AG10803 (cell line): ENCODE data around the gene SCAF8.
A peak's percentile ranks its signal among the peaks of the same experiment; 100 is the strongest.

ENCODE experiments used
- DNase-seq: peaks from one replicate; pipeline ENCODE4 v3.0.0; 2010; ENCODE audit warnings: low read depth
- H3K4me3 ChIP-seq: 2 replicates; pipeline ENCODE4 v1.5.1; 2011; ENCODE audit warnings: mild to moderate bottlenecking, low read length, control low read depth
- TF ChIP-seq, protein P1 (sequence below): conservative IDR thresholded peaks from 2 replicates; pipeline ENCODE4 v1.5.1; 2011; ENCODE audit warnings: mild to moderate bottlenecking, low read length, control low read depth, inconsistent platforms

SCAF8 gene

GRCh38 chr6:154783229-154783628 is 50.0 kb downstream of the SCAF8 start:
- no peak for DNase-seq
- TF ChIP-seq, protein P1, sequence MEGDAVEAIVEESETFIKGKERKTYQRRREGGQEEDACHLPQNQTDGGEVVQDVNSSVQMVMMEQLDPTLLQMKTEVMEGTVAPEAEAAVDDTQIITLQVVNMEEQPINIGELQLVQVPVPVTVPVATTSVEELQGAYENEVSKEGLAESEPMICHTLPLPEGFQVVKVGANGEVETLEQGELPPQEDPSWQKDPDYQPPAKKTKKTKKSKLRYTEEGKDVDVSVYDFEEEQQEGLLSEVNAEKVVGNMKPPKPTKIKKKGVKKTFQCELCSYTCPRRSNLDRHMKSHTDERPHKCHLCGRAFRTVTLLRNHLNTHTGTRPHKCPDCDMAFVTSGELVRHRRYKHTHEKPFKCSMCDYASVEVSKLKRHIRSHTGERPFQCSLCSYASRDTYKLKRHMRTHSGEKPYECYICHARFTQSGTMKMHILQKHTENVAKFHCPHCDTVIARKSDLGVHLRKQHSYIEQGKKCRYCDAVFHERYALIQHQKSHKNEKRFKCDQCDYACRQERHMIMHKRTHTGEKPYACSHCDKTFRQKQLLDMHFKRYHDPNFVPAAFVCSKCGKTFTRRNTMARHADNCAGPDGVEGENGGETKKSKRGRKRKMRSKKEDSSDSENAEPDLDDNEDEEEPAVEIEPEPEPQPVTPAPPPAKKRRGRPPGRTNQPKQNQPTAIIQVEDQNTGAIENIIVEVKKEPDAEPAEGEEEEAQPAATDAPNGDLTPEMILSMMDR: no peak
- H3K4me3 ChIP-seq: no peak overlapping the region

DNA sequence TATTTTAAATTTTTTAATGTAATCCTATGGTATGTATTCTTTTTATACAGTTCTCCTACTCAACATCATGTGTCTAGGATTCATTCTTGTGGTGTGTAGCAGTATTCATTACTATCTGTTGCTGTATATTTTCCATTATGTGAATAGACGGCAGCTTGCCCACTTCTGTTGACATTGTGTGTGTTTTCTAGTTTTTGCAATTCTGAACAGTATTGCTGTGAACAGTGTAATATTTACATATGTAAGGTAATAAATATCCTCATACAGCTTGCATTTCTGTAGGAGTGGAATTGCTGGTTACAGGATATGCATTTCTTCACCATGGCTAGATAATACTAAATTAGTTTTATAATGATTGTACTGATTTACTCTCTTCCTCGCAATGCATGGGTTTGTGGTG is 51.9 kb downstream of the SCAF8 start:
- no peak overlapping the region for H3K4me3 ChIP-seq
- TF ChIP-seq, protein P1: no peak
- no peak for DNase-seq

DNA sequence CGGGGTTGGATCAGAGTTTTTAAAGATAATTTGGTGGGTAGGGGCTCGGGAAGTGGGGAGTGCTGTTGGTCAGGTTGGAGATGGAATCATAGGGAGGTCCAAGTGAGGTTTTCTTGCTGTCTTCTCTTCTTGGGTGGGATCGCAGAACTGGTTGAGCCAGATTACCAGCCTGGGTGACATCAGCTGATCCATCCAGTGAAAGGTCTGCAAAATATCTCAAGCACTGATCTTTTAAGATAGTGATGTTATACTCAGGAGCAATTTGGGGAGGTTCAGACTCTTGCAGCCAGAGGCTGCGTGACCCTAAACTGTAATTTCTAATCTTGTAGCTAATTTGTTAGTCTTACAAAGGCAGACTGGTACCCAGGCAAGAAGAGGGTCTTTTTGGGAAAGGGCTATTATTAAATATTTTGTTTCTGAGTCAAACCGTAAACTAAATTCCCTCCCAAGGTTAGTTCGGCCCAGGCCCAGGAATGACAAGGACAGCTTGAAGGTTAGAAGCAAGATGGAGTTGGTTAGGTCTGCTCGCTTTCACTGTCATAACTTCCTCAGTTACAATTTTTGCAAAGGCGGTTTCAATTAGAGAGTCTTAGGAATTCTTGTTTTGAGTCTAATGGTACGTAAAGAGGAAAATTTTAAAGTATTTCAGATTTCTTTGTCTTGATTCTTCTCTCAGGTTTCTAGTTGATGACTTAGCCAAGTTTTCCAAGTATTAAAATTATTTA is 53.1 kb downstream of the SCAF8 start:
- TF ChIP-seq, protein P1: no peak
- H3K4me3 ChIP-seq: no peak overlapping the region
- DNase-seq: no peak

- TF ChIP-seq, protein P1: no peak
Measured at GRCh38 chr6:154791556-154792317, 58.5 kb downstream of the SCAF8 start.

GRCh38 chr6:154792325-154792724 is 59.1 kb downstream of the SCAF8 start:
- TF ChIP-seq, protein P1: no peak
- no peak for DNase-seq
- H3K4me3 ChIP-seq: no peak overlapping the region

More at GRCh38 chr6:154791556-154792317, 58.5 kb downstream of the SCAF8 start:
- peak; percentile 34 for DNase-seq
- no peak overlapping the region for H3K4me3 ChIP-seq

DNA sequence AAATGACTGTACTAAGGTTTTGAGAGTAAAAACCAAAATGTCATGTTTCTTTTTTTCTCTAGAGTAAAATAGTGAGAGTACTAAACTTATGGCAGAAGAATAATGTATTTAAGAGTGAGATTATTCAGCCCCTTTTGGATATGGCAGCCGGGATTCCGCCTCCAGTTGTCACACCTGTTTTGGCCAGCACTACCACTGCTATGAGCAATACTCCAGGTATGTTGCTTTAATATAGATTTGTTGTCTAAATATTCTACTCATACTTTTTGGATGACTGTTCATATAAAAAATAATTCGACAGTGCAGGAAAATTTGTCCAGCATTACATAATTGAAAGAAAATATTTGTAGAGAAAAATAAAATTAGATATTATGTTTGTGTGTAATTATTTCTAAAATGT is 59.5 kb downstream of the SCAF8 start:
- no peak for DNase-seq
- TF ChIP-seq, protein P1: no peak

DNA sequence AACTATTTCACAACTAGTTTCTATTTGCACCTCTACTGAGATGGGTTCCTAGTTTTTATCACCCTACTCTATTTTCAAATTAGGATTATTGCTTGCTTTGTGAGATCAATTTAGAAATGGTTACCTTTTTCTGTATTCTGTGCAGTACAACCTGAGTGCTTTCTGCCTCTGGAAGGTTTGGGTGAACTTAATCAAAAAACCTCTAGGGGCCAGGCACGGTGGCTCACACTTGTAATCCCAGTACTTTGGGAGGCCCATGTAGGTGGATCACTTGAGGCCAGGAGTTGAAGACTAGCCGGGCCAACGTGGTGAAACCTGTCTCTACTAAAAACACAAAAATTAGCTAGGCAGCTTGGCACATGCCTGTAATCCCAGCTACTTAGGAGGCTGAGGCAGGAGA is 63.3 kb downstream of the SCAF8 start:
- TF ChIP-seq, protein P1: no peak
- DNase-seq: no peak
- no peak overlapping the region for H3K4me3 ChIP-seq

More for the DNA sequence above, 59.5 kb downstream of the SCAF8 start:
- H3K4me3 ChIP-seq: no peak overlapping the region
